Naive thymus-derived CD4-positive, alpha-beta T cell (primary cell): ENCODE measurements around the gene EIF5. TPM values are rescaled to one million over a fixed set of nuclear protein-coding genes. Genes with fewer than 3 reads are reported as not detected.

Experiments used
- ATAC-seq: fragments of 150-1000 bp; cut with Tn5 transposase; 2 replicates; pipeline ENCODE4 v1.10.0; 2021; ENCODE audit warnings: mild to moderate bottlenecking, moderate library complexity
- CTCF ChIA-PET: fragments of 350-600 bp; sonication (Branson Sonifier 250); formaldehyde crosslinking; loops from one replicate; lab custom pipeline; 2021; ENCODE audit warnings: antibody characterized with exemption; lab: Charles Lee
- POLR2A ChIA-PET: fragments of 350-600 bp; sonication (Branson Sonifier 250); formaldehyde crosslinking; loops from one replicate; lab custom pipeline; 2021; ENCODE audit warnings: antibody characterized with exemption, inconsistent platforms; lab: Charles Lee
- DNase-seq, 9 donors: peaks; one replicate each; pipeline versions ENCODE4 v3.0.0 to v3.0.0-alpha.2; 2020 to 2022; ENCODE audit warnings: mixed read lengths in 1 of 9
- H3K27ac ChIP-seq: one replicate; pipeline ENCODE4 v1.7.0; 2013; ENCODE audit warnings: mild to moderate bottlenecking, low read depth, low read length, moderate library complexity
- H3K27me3 ChIP-seq, 2 donors: one replicate each; pipeline ENCODE4 v1.7.0; 2013; ENCODE audit warnings: low read length in 2 of 2, mild to moderate bottlenecking in 2 of 2, moderate library complexity in 2 of 2; ENCODE audit not compliant: control insufficient read depth in 2 of 2, insufficient read depth in 2 of 2
- H3K36me3 ChIP-seq, 3 experiments: 1 replicate in 2 of 3; 2 replicates in 1 of 3; pipeline ENCODE4 v1.7.0; 2013; ENCODE audit warnings: low read length in 3 of 3, mild to moderate bottlenecking in 3 of 3, moderate library complexity in 1 of 3; ENCODE audit not compliant: insufficient read depth in 3 of 3, control insufficient read depth in 2 of 3
- H3K4me1 ChIP-seq, 2 donors: one replicate each; pipeline ENCODE4 v1.7.0; 2013; ENCODE audit warnings: low read length in 2 of 2, mild to moderate bottlenecking in 2 of 2, moderate library complexity in 1 of 2; ENCODE audit not compliant: control insufficient read depth in 2 of 2, insufficient read depth in 2 of 2
- H3K4me3 ChIP-seq: 2 replicates; pipeline ENCODE4 v1.7.0; 2013; ENCODE audit warnings: mild to moderate bottlenecking, low read length
- H3K9me3 ChIP-seq, 3 experiments: 1 replicate in 2 of 3; 2 replicates in 1 of 3; pipeline ENCODE4 v1.7.0; 2013; ENCODE audit warnings: low read length in 3 of 3; ENCODE audit not compliant: control insufficient read depth in 2 of 3
- H3K27ac Mint-ChIP-seq, 9 donors: one replicate each; pipeline ENCODE4 v1.8.0; 2020 to 2022; ENCODE audit warnings: mixed read lengths in 9 of 9, mild to moderate bottlenecking in 8 of 9, moderate library complexity in 5 of 9, inconsistent platforms in 2 of 9
- H3K27me3 Mint-ChIP-seq, 5 donors: one replicate each; pipeline ENCODE4 v1.8.0; 2021 to 2022; ENCODE audit warnings: mixed read lengths in 5 of 5, mild to moderate bottlenecking in 1 of 5
- H3K36me3 Mint-ChIP-seq, 5 donors: one replicate each; pipeline ENCODE4 v1.8.0; 2020 to 2022; ENCODE audit warnings: mixed read lengths in 5 of 5, mild to moderate bottlenecking in 3 of 5, inconsistent platforms in 1 of 5
- H3K4me1 Mint-ChIP-seq, 7 donors: one replicate each; pipeline ENCODE4 v1.8.0; 2020 to 2022; ENCODE audit warnings: mixed read lengths in 7 of 7, mild to moderate bottlenecking in 3 of 7, inconsistent platforms in 1 of 7
- H3K4me3 Mint-ChIP-seq, 10 donors: one replicate each; pipeline ENCODE4 v1.8.0; 2020 to 2022; ENCODE audit warnings: mild to moderate bottlenecking in 10 of 10, mixed read lengths in 10 of 10, moderate library complexity in 6 of 10, inconsistent platforms in 2 of 10
- H3K9me3 Mint-ChIP-seq, 11 donors: one replicate each; pipeline ENCODE4 v1.8.0; 2020 to 2022; ENCODE audit warnings: mixed read lengths in 11 of 11, mild to moderate bottlenecking in 4 of 11, inconsistent platforms in 1 of 11, moderate library complexity in 1 of 11
- intact Hi-C, 2 donors: fragments of 100-400 bp; cut with micrococcal nuclease; formaldehyde crosslinking; loops; one replicate each; pipeline ENCODE4 v1.15.1; 2023
- polyA plus RNA-seq, 2 donors: library from polyadenylated mRNA; unstranded; fragments of 300-500 nt; fragmentation: Illumina TruSeq; gene quantifications; one replicate each; pipeline ENCODE4 v1.2.3, GENCODE V29; 2021
- total RNA-seq, 6 experiments: library from RNA in 5 of 6; stranded (reverse) in 5 of 6; gene quantifications; 1 replicate in 5 of 6; 2 replicates in 1 of 6; pipeline ENCODE4 v1.2.3 and lab custom pipeline; 2021 to 2026

EIF5 gene
- total and polyA plus RNA-seq, 7 experiments from 2014 or later, result 182 to 716 (median 322) TPM

DNA sequence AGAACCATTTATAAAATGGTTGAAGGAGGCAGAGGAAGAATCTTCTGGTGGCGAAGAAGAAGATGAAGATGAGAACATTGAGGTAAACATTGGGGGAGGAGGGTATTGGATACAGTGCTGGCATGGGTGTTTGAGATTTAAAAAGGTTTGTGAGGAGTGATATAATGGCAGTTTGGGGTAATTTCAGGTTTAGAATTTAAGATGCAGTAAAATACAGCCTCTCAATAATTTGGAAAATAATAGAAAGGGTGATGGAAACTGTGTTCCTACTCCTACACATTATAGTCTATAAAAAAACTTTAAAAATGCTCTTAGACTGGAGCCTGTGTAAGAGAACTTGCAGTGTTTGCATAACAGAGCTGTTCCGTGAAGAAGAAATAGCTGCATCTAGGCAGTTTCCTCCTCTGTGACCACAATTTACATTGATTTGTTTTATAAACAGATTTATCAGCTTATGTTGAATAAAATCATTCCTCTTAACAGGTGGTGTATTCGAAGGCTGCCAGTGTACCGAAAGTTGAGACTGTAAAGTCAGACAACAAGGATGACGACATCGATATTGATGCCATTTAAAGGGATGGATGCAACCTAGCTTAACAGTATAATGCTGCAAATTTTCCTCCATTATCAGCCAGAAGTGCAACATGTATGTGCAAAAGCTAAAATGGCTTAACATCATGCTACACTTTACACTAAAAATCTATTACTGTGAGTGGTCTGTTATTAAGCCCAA lies 6.6 kb downstream of the EIF5 start:
- no peak for ATAC-seq
- intact Hi-C loops, result no loop called here
- H3K36me3 ChIP-seq, result peaks cover 59 to 89% (median 78%) of the 10 kb centered on the region in 3 experiments
- POLR2A ChIA-PET, result interaction anchor here (0.5 to 1.4 kb wide), 4 partner anchors 44 to 570 kb away, joined by 3 to 5 read pairs (median 3); partner anchors contain the start of gene MARK3
- Mint-ChIP-seq H3K27ac (peak overlapping the region in 6 of 9 donors; percentile 21 to 75 (median 45)), H3K4me3 (no peak overlapping the region), H3K36me3 (peaks cover 20 to 77% (median 54%) of the 10 kb centered on the region in 5 donors), H3K9me3 (no peaks in the 10 kb centered on the region), H3K27me3 (no peaks in the 10 kb centered on the region), H3K4me1 (peaks cover 31 to 60% (median 43%) of the 10 kb centered on the region in 7 donors)
- DNase-seq, result no peak
- no peaks in the 10 kb centered on the region for H3K27me3 ChIP-seq
- H3K27ac ChIP-seq, result no peak overlapping the region
- no peak overlapping the region for H3K4me3 ChIP-seq
- H3K4me1 ChIP-seq, result peaks cover 21 to 25% of the 10 kb centered on the region in 2 donors
- CTCF ChIA-PET, result interaction anchor here (0.6 kb wide), 1 partner anchor 251 kb away, joined by 3 read pairs; no protein-coding TSS in a partner anchor
- no peaks in the 10 kb centered on the region for H3K9me3 ChIP-seq

- H3K4me1 Mint-ChIP-seq, result peaks cover 22 to 51% (median 36%) of the 10 kb centered on the region in 7 donors
Observed at GRCh38 chr14:103341250-103342129, 7.5 kb downstream of the EIF5 start.

DNA sequence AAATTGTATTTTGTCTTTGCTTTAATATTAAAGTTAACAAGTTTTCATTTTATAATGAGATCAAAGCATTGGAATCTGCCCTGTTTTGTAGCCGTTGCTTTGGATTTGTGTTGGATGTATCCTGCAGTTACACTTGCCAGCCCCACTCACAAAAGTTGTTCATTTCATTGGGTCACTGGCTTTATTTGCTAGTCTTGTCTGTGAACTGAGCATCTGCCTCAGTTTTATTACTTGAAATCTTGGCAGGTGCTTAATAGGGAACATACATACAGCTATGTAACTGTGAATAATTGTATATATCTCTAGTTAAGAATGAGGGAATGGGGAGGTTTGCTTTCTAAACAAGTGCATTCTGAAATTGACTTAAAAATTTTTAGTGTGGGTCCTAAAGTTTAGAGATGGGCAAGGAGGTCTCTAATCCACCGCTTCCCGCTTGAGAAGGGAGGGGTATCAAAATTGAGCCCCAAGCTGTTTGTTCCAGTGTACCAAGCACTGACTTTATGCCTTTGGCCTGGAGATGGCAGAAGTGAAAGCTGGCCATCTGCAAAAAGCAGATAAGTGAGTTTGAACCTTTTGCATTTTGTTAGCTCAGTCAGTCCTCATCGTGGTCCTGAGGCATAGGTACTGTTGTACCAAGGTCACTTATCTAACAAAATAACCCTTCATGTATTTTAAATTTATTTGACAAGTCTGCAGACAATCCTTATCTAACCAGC lies 9.3 kb downstream of the EIF5 start:
- H3K27me3 Mint-ChIP-seq, result no peaks in the 10 kb centered on the region
- no peak overlapping the region for H3K4me3 ChIP-seq
- peaks cover 15 to 53% (median 29%) of the 10 kb centered on the region in 5 donors for H3K36me3 Mint-ChIP-seq
- no peaks in the 10 kb centered on the region for H3K9me3 ChIP-seq
- intact Hi-C loops, result loop anchor here in 1 of 2 donors (1.0 kb wide), 1 partner anchor 8 kb away; no protein-coding TSS in a partner anchor
- peaks cover 0 to 3% of the 10 kb centered on the region in 2 donors for H3K4me1 ChIP-seq
- peak overlapping the region in 4 of 9 donors; percentile 9 to 51 (median 40) for H3K27ac Mint-ChIP-seq
- H3K9me3 Mint-ChIP-seq, result peaks cover 0 to 3% (median 0%) of the 10 kb centered on the region in 11 donors
- ChIA-PET CTCF (no interaction called here), POLR2A (interaction anchor here (1.1 to 8.6 kb wide), 2 partner anchors 9 to 126 kb away, joined by 3 to 73 read pairs; partner anchors contain the start of gene EIF5)
- H3K36me3 ChIP-seq, result peaks cover 34 to 63% (median 51%) of the 10 kb centered on the region in 3 experiments
- ATAC-seq, result no peak
- no peak for DNase-seq
- no peaks in the 10 kb centered on the region for H3K27me3 ChIP-seq
- H3K4me3 Mint-ChIP-seq, result no peak overlapping the region
- peaks cover 8 to 38% (median 24%) of the 10 kb centered on the region in 7 donors for H3K4me1 Mint-ChIP-seq
- H3K27ac ChIP-seq, result no peak overlapping the region

More at GRCh38 chr14:103341250-103342129, 7.5 kb downstream of the EIF5 start:
- Mint-ChIP-seq H3K27me3 (no peaks in the 10 kb centered on the region), H3K27ac (peak overlapping the region in 4 of 9 donors; percentile 13 to 78 (median 34)), H3K36me3 (peaks cover 20 to 71% (median 46%) of the 10 kb centered on the region in 5 donors), H3K4me3 (no peak overlapping the region), H3K9me3 (no peaks in the 10 kb centered on the region)
- CTCF ChIA-PET, result interaction anchor here (0.6 kb wide), 2 partner anchors 250 to 587 kb away, joined by 3 to 4 read pairs; no protein-coding TSS in a partner anchor
- no peak overlapping the region for H3K27ac ChIP-seq
- DNase-seq, result no peak
- no peak for ATAC-seq
- peaks cover 52 to 81% (median 70%) of the 10 kb centered on the region in 3 experiments for H3K36me3 ChIP-seq
- no peaks in the 10 kb centered on the region for H3K27me3 ChIP-seq
- H3K4me1 ChIP-seq, result peaks cover 12 to 17% of the 10 kb centered on the region in 2 donors
- H3K9me3 ChIP-seq, result no peaks in the 10 kb centered on the region
- no peak overlapping the region for H3K4me3 ChIP-seq
- intact Hi-C loops, result no loop called here
- POLR2A ChIA-PET, result interaction anchor here (1.3 to 8.6 kb wide), 3 partner anchors 7 to 51 kb away, joined by 3 to 73 read pairs (median 5); partner anchors contain the start of genes EIF5 and MARK3

GRCh38 chr14:103343905-103344797 lies 10.1 kb downstream of the EIF5 start:
- ChIA-PET POLR2A (interaction anchor here (0.7 to 8.6 kb wide), 4 partner anchors 10 to 801 kb away, joined by 3 to 73 read pairs (median 4); partner anchors contain the start of gene EIF5), CTCF (no interaction called here)
- H3K9me3 ChIP-seq, result no peaks in the 10 kb centered on the region
- no peak overlapping the region for H3K27ac ChIP-seq
- Mint-ChIP-seq H3K36me3 (peaks cover 10 to 44% (median 25%) of the 10 kb centered on the region in 5 donors), H3K4me1 (peaks cover 5 to 35% (median 16%) of the 10 kb centered on the region in 7 donors), H3K27ac (peak overlapping the region in 8 of 9 donors; percentile 14 to 80 (median 50)), H3K27me3 (no peaks in the 10 kb centered on the region), H3K9me3 (peaks cover 0 to 3% (median 0%) of the 10 kb centered on the region in 11 donors), H3K4me3 (no peak overlapping the region)
- no peak for DNase-seq
- no peaks in the 10 kb centered on the region for H3K4me1 ChIP-seq
- no peak overlapping the region for H3K4me3 ChIP-seq
- ATAC-seq, result peak; percentile 8
- H3K36me3 ChIP-seq, result peaks cover 26 to 54% (median 43%) of the 10 kb centered on the region in 3 experiments
- no peaks in the 10 kb centered on the region for H3K27me3 ChIP-seq
- intact Hi-C loops, result loop anchor here in 1 of 2 donors (1.0 kb wide), 1 partner anchor 9 kb away; no protein-coding TSS in a partner anchor

GRCh38 chr14:103346286-103346685 lies 12.2 kb downstream of the EIF5 start:
- H3K4me1 ChIP-seq, result no peaks in the 10 kb centered on the region
- Mint-ChIP-seq H3K27ac (peak overlapping the region in 4 of 9 donors; percentile 21 to 71 (median 36)), H3K27me3 (peaks cover 0 to 2% (median 0%) of the 10 kb centered on the region in 5 donors), H3K36me3 (peaks cover 4 to 30% (median 14%) of the 10 kb centered on the region in 5 donors), H3K9me3 (peaks cover 0 to 3% (median 0%) of the 10 kb centered on the region in 11 donors), H3K4me3 (no peak overlapping the region), H3K4me1 (peaks cover 0 to 22% (median 3%) of the 10 kb centered on the region in 7 donors)
- peaks cover 10 to 33% (median 22%) of the 10 kb centered on the region in 3 experiments for H3K36me3 ChIP-seq
- no peak overlapping the region for H3K4me3 ChIP-seq
- ChIA-PET CTCF (no interaction called here), POLR2A (interaction anchor here (0.5 to 8.6 kb wide), 2 partner anchors 12 to 45 kb away, joined by 5 to 73 read pairs; partner anchors contain the start of gene EIF5)
- H3K27ac ChIP-seq, result no peak overlapping the region
- H3K27me3 ChIP-seq, result no peaks in the 10 kb centered on the region
- DNase-seq (no peak), ATAC-seq (no peak)
- no peaks in the 10 kb centered on the region for H3K9me3 ChIP-seq
- intact Hi-C loops, result no loop called here
